Lower leg skin (tissue), 4 donors: ENCODE measurements around the gene COL24A1. TPM values are rescaled to one million over a fixed set of nuclear protein-coding genes. Genes with fewer than 3 reads are reported as not detected.

ENCODE experiments used
- DNase-seq, 2 donors: peaks; one replicate each; pipeline ENCODE4 v3.0.0-alpha.2; 2019; ENCODE audit warnings: low spot score in 2 of 2
- H3K4me3 ChIP-seq: fragments of 200-600 bp; sonication (generic); 2 replicates; pipeline ENCODE4 v1.5.1; 2017; ENCODE audit warnings: mild to moderate bottlenecking, low read depth; ENCODE audit not compliant: poor library complexity, severe bottlenecking
- POLR2A ChIP-seq, 2 donors: fragments of 450-650 bp; IDR thresholded peaks; one replicate each; pipeline ENCODE4 v1.6.1; 2016 to 2017; ENCODE audit warnings: antibody characterized with exemption in 2 of 2, mild to moderate bottlenecking in 1 of 2, moderate library complexity in 1 of 2
- WGBS, 2 donors: methylation state at CpG; one replicate each; pipeline ENCODE4 v1.1.5; 2018; 5-methylcytosine and 5-hydroxymethylcytosine counted together
- intact Hi-C: fragments of 100-400 bp; cut with DNase I; formaldehyde crosslinking; loops from one replicate; pipeline ENCODE4 v1.15.0; 2023; ENCODE audit warnings: low total_unique reads
- total RNA-seq, 4 donors: library from RNA; depleted of rRNA; stranded (reverse); fragments of >200 nt; gene quantifications; one replicate each; pipeline ENCODE4 v1.1.0, GENCODE V29; 2016
- TF ChIP-seq, protein P1 (sequence below), 3 donors: fragments of 450-650 bp; IDR thresholded peaks; one replicate each; pipeline ENCODE4 v1.5.1; 2016; ENCODE audit warnings: antibody characterized with exemption in 3 of 3, mild to moderate bottlenecking in 3 of 3, moderate library complexity in 2 of 3

The COL24A1 gene
- total RNA-seq, 4 donors from 2014 or later, result 0.17 to 1.3 (median 0.80) TPM

DNA sequence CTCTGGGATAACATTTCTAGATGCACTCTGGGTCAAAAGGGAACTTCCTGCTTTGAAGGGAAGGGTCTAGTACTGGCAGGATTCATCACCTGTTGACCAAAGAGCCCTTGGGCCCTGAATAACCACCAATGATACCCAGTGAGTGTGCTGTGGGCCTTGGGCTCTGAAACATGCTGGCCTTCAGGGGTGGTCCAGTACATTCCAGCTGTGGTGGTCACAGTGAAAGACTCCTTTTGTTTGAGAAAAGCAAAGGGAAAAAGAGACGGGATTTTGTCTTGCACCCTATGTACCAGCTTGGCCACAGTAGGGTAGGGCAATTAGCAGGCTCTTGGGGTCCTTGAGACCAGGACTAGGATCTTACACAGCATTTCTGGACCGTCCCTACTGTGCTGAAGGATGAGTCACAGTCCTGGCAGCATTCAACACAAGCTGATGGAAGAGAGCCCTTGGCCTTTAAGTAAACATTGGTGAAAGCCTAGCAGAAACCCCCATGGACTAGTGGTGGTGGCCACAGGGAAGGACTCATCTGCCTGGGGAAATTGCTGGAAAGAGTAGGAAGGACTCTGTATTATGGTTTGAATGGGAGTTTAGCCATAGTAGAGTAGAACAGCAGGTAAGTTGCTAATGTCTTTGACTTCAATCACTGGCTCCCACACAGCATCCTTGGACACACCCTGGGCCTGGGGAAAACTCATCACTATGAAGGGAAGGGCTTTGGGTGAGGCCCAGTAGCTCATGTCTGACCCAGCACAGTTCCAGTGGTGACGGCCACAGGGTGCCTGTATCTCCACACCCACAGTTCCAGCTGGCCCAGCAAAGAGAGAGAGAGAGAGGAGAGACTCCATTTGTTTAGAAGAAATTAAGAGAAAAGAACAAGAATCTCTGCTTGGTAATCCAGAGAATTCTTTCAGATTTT, 87.5 kb downstream of the COL24A1 start:
- no peak for DNase-seq
- WGBS, 2 donors, result 45 to 47% methylated on average over 3 of the region's 3 CpGs
- intact Hi-C loops, result no loop called here
- no peak for TF ChIP-seq POLR2A (IDR thresholded peaks at IDR 0.05)
- TF ChIP-seq, protein P1, sequence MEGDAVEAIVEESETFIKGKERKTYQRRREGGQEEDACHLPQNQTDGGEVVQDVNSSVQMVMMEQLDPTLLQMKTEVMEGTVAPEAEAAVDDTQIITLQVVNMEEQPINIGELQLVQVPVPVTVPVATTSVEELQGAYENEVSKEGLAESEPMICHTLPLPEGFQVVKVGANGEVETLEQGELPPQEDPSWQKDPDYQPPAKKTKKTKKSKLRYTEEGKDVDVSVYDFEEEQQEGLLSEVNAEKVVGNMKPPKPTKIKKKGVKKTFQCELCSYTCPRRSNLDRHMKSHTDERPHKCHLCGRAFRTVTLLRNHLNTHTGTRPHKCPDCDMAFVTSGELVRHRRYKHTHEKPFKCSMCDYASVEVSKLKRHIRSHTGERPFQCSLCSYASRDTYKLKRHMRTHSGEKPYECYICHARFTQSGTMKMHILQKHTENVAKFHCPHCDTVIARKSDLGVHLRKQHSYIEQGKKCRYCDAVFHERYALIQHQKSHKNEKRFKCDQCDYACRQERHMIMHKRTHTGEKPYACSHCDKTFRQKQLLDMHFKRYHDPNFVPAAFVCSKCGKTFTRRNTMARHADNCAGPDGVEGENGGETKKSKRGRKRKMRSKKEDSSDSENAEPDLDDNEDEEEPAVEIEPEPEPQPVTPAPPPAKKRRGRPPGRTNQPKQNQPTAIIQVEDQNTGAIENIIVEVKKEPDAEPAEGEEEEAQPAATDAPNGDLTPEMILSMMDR (IDR thresholded peaks at IDR 0.05), result no peak
- no peak overlapping the region for H3K4me3 ChIP-seq

GRCh38 chr1:86068271-86068721, 88.3 kb downstream of the COL24A1 start:
- DNase-seq, result no peak
- 57 to 59% methylated on average over 3 of the region's 3 CpGs for WGBS, 2 donors
- no peak overlapping the region for H3K4me3 ChIP-seq

GRCh38 chr1:86067626-86068025, 88.9 kb downstream of the COL24A1 start:
- intact Hi-C loops, result no loop called here
- H3K4me3 ChIP-seq, result no peak overlapping the region
- TF ChIP-seq, protein P1 (IDR thresholded peaks at IDR 0.05), result no peak
- TF ChIP-seq POLR2A (IDR thresholded peaks at IDR 0.05), result no peak
- no peak for DNase-seq

More at GRCh38 chr1:86068271-86068721, 88.3 kb downstream of the COL24A1 start:
- intact Hi-C loops, result no loop called here
- TF ChIP-seq POLR2A (IDR thresholded peaks at IDR 0.05), result no peak
- TF ChIP-seq, protein P1 (IDR thresholded peaks at IDR 0.05), result no peak

- intact Hi-C loops, result no loop called here
- no peak overlapping the region for H3K4me3 ChIP-seq
- DNase-seq, result no peak
- WGBS, 2 donors, result 69 to 72% methylated on average over 1 of the region's 1 CpG
- TF ChIP-seq, protein P1 (IDR thresholded peaks at IDR 0.05), result no peak
- TF ChIP-seq POLR2A (IDR thresholded peaks at IDR 0.05), result no peak
These were observed 91.7 kb downstream of the COL24A1 start for GRCh38 chr1:86064899-86065298.

GRCh38 chr1:86063721-86064120, 92.9 kb downstream of the COL24A1 start:
- no peak overlapping the region for H3K4me3 ChIP-seq
- DNase-seq, result no peak
- 88 to 95% methylated on average over 1 of the region's 1 CpG for WGBS, 2 donors
- intact Hi-C loops, result no loop called here
- TF ChIP-seq, protein P1 (IDR thresholded peaks at IDR 0.05), result no peak
- TF ChIP-seq POLR2A (IDR thresholded peaks at IDR 0.05), result no peak
